DMS53 treated with DMSO at 0.1 percent for 48 hours (cell line): ENCODE data around the gene FAM174B.

Experiments used
- DNase-seq: peaks from one replicate; lab custom pipeline; 2025; ENCODE audit not compliant: unreplicated experiment; lab: John Stamatoyannopoulos, UW

The FAM174B gene

GRCh38 chr15:92655178-92655995 is at the start of gene FAM174B:
FAM174B (minus strand) TSS chr15:92655775.
- peak; percentile 48 for DNase-seq

DNA sequence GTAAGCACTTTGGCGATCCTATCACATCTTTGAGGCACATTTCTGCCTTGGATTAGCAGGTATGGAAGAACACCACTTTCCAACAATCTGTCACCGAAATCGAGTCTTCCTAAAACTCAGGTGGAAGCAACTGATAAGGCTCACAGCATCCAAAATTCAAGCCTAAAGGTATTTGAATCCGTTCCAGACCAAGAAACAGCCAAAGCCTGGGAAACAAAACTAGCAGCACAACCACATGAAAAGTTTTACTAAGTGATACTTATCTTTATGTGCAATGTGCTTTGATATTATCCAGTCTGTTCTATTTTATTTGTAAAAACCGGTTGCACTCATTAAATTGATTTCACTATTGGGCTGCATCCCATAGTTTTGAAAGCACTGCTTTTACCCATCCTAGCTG is 40.5 kb upstream of the FAM174B start:
- DNase-seq = no peak

DNA sequence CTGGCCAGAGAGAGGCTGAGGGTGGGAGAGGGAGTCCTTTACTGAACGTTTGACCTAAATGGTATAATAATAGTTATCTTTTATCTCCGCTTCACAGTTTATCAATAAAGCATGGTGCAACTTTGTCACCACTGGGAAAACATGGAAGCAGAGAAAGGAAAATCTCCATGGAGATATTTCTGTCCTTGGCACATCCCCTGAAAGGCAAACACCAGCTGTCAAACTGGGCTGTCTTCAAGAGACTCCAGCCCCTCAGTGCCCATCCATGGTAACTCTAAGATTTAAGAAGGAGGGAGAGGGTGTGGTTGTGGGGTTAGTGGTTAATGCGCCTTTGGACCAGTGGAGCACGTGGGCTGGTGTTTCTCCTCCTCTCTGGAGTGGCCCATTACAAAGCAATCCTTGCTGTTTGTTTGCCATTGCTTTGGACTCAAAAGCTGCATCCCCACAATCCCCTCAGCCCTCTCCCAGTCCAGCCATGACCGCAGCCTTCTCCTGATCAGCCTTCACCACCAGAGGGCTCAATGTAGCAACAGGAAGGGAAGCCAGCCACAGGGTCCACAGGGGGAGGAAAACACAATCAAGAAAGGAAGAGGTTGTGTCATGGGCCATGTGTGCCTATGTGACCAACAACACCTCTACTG is 38.2 kb upstream of the FAM174B start:
- no peak for DNase-seq

GRCh38 chr15:92690395-92690794 is 34.8 kb upstream of the FAM174B start:
- no peak for DNase-seq

- no peak for DNase-seq
These were observed 32.2 kb upstream of the FAM174B start for GRCh38 chr15:92687746-92688145.

GRCh38 chr15:92687195-92687602 is 31.6 kb upstream of the FAM174B start:
- no peak for DNase-seq

DNA sequence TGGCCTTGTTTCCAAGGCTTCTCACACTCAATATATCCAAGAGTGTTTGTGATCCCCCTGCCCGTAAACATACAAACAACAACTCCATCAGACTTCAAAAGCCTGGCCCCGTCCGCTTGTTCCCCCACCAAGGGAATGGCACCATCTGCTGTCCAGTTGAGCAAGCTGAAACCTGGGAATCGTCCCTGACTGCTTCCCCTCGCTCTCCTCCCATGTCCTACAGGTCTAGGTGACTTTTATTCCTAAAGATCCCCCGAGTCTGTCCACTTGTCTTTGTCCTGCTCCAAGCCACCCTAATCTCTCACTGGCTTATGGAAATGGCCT is 27.9 kb upstream of the FAM174B start:
- DNase-seq = peak; percentile 21

GRCh38 chr15:92682741-92683510 is 27.4 kb upstream of the FAM174B start:
- DNase-seq = no peak

DNA sequence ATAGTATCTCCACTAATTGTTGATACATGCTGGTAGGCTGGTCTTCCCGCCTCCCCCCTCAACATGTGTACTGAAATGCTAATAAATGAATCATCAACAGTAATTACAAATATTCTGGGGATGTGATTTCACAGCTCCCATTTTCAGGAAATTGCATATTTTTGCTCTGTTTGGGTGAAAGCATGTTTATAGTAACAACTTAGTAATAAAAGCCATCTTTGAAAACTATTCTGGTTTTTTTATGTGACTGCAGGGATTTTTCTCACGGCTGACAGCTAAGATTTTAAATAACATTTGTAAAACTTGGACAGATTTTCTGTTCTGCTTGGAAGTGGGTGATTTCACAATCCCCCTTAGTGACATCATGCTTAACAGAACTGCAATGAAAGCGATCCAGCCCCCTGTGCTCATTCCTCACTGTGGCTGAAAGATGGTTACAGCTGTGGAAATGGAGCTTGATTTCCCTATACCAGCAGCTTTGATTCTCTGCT is 25.6 kb upstream of the FAM174B start:
- DNase-seq = no peak

DNA sequence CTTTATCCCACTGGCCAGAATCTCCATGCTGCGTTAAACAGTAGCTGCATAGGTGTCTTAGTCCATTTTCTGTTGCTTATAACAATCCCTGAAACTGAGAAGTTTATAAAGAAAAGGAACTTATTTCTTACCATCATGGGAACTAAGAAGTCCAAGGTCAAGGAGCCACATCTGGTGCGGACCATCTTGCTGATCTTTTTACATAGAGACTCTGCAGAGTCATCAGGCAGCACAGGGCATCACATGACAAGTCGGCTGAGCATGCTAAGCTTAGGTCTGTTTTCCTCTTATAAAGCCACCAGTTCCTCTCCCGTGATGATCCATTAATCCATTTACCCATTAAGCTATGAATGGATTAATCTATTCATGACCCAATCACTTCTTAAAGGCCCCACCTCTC is 22.4 kb upstream of the FAM174B start:
- DNase-seq = no peak

- no peak for DNase-seq
These were observed 21.0 kb upstream of the FAM174B start for GRCh38 chr15:92676561-92676960.

GRCh38 chr15:92675485-92675884 is 19.9 kb upstream of the FAM174B start:
- no peak for DNase-seq

DNA sequence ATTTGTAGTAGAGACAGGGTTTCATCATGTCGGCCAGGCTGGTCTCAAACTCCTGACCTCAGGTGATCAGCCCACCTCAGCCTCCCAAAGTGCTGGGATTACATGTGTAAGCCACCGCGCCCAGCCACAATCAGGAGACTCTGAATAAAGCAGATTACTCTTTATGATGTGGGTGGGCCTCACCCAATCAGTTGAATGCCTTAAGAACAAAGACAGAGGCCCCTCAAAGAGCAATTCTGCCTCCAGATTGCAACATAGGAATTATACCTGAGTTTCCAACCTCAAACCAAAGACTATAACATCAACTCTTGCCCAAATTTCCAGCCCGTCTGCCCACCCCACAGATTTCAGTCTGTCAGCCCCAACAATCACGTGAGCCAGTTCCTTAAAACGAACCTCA is 18.8 kb upstream of the FAM174B start:
- no peak for DNase-seq

DNA sequence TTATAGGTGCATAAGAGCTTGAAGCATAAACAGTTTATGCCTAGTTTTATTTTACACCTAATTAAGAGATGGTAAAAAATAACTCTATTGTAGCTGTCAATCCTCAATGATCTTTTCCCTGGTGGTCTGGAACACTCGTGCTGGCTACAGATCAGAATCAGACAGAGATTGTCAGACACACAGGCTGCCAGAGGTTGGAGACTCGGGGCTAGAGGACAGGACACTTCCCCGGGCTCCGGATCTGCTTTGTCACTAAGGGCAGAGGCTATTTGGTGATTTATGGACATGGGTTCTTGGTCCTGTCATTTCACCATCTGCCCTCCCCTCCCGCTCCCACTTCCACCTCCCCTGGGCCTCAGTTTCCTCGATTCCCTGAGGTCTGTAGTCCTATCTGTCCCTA is 16.5 kb upstream of the FAM174B start:
- no peak for DNase-seq

DNA sequence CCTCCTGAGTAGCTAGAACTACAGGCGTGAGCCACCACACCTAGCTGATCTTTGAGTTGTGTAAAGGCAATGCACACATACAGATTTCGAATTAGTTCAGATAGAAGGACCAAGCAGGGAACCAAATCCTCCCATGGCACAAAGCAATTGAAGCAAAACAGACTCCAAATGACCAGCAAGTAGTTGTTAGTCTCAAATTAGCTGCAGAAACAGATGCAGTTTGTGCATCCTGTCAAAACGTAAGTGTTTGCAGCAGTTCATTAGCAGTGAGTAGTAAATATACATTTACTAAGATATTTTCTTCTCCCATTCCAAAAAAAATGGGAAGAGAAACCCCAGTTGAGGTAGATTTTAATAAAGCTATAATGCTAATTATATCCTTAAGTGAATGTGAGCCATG is 15.8 kb upstream of the FAM174B start:
- DNase-seq = no peak

DNA sequence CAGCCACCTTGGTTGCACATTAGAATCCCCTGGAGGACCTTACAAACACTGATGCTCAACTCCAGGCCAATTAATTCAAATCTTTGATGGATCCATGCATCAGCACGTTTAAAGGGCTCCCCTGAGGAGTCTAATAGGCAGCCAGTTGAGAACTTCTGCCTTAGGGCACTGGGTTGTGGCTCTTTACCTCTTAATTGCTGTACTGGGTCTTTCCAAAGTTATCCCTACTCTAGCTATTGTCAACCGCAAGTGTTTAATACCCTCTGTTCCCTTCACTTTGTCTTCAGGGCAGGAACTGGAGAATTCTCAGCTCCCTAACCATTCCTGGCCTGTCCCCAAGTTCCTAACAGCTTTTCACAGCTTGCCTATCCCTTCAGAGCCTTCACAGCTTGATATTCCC is 15.0 kb upstream of the FAM174B start:
- no peak for DNase-seq

GRCh38 chr15:92669432-92669831 is 13.9 kb upstream of the FAM174B start:
- no peak for DNase-seq

GRCh38 chr15:92668620-92669019 is 13.0 kb upstream of the FAM174B start:
- DNase-seq = no peak

- no peak for DNase-seq
These were observed 12.5 kb upstream of the FAM174B start for GRCh38 chr15:92667970-92668485.

- DNase-seq = peak; percentile 86
These were observed 11.8 kb upstream of the FAM174B start for GRCh38 chr15:92667287-92667904.

DNA sequence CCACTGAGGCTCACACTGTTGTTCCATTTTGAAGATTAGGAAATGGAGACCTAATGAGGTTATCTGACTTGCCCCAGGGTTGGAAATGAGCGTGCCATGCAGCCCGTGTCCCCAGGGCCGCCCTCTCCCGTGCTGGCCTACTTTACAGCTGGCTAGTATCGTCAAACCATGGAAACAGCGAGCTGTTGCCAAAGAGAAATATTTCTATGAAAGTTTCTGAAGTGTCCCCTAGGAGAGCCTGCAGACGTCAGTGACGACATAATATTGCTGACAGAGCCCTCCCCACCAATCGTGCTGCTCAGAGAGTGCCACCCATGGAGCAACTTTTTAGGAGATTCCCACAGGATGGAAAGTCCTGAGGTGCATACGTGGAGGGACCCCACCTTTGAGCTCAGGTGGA is 11.2 kb upstream of the FAM174B start:
- DNase-seq = peak; percentile 69
